Measurements from ENCODE around the gene STUM.

Gene STUM

DNA sequence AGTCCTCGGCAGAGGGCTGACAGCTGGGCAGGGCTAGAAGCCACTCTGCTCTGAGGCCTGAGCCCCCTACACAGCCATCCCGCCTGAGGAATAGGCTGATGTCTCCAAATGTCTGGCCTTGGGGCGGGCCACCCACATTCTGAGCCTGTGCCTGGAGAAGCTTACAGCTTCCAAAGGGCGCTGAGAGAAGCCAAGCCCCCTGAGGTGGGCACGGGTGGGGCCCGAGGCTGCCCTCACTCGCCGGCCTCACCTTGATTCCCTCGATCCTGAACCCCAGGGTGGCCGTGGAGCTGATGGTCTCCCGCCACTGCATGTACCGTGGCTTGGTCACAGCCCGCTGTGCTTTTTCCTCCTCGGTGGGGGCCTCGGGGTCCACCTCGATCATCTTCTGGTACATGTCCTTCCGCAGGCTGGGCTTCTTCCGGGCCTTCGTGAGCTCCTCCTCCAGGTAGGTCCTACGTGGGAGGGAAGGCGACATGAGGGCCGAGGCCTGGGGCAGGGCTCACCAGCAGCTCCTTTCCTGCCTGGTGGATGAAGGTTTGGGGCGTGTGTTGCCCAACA lies 93.2 kb downstream of the STUM start:
- ChIA-PET POLR2A (no interaction called here), CTCF (interaction anchor here (1.0 to 4.2 kb wide), 7 partner anchors 8 to 187 kb away, joined by 3 to 35 read pairs (median 4); no protein-coding TSS in a partner anchor)
- TF ChIP-seq, protein P1, sequence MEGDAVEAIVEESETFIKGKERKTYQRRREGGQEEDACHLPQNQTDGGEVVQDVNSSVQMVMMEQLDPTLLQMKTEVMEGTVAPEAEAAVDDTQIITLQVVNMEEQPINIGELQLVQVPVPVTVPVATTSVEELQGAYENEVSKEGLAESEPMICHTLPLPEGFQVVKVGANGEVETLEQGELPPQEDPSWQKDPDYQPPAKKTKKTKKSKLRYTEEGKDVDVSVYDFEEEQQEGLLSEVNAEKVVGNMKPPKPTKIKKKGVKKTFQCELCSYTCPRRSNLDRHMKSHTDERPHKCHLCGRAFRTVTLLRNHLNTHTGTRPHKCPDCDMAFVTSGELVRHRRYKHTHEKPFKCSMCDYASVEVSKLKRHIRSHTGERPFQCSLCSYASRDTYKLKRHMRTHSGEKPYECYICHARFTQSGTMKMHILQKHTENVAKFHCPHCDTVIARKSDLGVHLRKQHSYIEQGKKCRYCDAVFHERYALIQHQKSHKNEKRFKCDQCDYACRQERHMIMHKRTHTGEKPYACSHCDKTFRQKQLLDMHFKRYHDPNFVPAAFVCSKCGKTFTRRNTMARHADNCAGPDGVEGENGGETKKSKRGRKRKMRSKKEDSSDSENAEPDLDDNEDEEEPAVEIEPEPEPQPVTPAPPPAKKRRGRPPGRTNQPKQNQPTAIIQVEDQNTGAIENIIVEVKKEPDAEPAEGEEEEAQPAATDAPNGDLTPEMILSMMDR (IDR thresholded peaks at IDR 0.05; ENCODE audit: control extremely low read depth, extremely low read depth, low read depth, missing control alignments), result no peak
- DNase-seq (ENCODE audit: extremely low spot score), result no peak

DNA sequence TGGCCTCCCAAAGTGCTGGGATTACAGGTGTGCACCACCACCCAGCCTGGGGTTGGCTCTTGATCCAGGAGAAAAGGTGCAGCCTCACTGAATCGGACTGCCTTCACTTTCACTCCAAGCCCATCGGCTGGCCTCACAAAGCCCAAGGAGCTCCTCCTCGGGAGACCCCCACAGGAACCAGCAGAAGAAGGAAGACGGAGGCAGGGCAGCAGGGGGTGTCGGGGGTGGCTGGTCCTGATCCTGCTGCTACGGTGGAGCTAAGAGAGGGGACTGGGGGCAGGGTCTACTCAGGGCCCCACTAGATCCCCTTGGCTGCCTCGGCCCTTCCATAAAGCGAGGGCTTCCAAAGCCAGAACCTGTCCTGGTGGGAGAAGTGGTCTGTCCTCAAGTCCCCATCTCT lies 93.9 kb downstream of the STUM start:
- DNase-seq (ENCODE audit: extremely low spot score), result no peak
- ChIA-PET POLR2A (no interaction called here), CTCF (interaction anchor here (1.4 to 4.2 kb wide), 7 partner anchors 8 to 186 kb away, joined by 3 to 35 read pairs (median 5); no protein-coding TSS in a partner anchor)
- TF ChIP-seq, protein P1 (IDR thresholded peaks at IDR 0.05; ENCODE audit: control extremely low read depth, extremely low read depth, low read depth, missing control alignments), result no peak

DNA sequence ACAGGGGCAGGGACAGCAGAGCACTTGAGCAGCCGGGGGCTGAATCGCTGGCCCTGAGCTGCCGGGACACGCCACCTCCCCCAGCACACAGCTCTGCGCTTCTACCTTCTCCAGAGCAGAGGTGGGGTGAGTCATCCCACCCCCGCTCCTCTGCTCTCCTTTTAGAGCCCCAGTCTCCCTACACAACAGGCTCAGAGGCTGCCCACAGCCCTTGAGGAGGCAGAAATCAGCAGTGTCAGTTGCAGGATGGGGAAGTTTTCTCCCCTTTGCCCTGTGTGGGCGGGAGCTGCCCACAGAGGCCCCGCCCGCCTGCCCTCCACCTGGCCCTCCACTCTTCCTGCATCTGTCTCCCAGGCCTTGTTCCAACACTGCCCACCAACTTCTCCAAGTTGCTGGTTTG lies 94.6 kb downstream of the STUM start:
- ChIA-PET CTCF (interaction anchor here (1.0 to 4.2 kb wide), 8 partner anchors 9 to 186 kb away, joined by 3 to 35 read pairs (median 4); no protein-coding TSS in a partner anchor), POLR2A (no interaction called here)
- TF ChIP-seq, protein P1 (IDR thresholded peaks at IDR 0.05; ENCODE audit: control extremely low read depth, extremely low read depth, low read depth, missing control alignments), result no peak
- peak; percentile 87 for DNase-seq (ENCODE audit: extremely low spot score)

DNA sequence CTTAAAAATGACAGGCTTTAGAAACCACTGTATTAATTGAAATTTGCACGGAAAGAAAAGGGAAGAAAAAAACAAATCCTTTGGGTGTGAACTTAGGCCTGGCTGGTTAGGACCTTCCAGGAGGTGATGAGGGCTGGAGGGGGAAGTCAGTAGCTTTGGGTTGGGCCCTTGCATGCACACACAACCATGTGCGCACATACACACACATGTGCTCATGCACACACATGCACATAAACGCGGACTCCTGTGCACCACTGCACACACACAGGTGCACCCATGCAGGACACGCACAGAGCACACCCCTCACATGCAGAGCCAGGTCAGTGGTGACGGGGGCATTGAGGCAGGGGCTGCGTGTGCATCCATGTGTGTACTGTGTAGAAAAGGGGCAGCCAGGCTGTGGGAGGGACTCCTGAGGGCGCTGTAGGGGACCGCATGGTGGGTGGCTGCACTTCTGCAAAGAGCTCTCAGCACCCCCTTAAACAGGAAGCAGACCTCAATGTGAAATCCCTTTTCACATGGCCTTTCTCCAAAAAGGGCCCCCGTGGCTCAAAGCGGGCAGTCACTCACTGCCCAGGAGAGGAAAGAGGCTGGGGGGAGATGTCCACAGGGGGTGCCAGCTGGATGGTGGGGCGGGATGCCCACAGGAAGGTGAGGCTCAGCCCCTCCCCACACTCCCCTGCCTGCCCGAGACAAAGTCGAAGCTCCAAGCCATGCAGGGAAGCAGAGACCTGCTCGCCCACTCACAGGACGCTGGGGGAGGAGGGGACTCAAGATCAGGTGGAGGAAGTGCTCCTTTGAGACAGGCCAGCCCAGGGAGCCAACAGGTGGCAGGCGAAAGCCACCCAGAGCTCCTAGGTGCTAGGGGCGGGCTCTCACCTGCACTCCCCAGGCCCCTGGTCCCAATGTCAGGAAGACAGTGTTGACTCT lies 95.3 kb downstream of the STUM start:
- TF ChIP-seq, protein P1 (IDR thresholded peaks at IDR 0.05; ENCODE audit: control extremely low read depth, extremely low read depth, low read depth, missing control alignments), result peak; percentile 41
- ChIA-PET CTCF (interaction anchor here (1.0 to 4.2 kb wide), 10 partner anchors 10 to 186 kb away, joined by 3 to 35 read pairs (median 4); no protein-coding TSS in a partner anchor), POLR2A (no interaction called here)
- DNase-seq (ENCODE audit: extremely low spot score), result peak; percentile 82

DNA sequence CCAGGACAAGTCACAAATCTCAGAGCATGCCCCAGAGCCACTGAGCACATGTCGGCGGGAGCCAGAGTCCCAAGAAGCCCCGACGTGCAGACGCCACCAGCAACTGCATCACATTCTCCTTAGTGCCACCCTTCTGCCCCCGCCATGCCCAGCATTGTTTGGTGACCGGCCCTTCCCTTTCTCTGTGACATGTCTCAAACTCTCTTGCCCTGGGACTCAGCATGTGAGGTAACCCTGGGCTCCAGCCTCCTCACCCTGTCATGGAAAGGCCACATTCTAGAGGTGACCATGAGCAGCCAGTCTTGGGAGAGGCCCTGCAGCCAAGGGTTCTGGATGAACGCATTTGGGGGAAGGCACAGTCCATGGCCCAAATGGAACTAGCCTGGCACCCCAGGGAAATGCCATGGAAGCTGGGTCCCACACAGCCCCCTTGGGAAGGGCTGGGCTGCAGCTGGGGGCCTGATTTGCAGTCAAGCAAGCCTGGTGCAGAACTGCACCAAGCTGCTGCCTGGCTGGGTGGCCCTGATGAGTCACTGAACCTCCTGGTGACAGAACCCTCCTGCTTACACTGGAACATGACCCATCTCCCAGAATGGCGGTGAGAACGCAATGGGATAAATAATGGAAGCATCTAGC lies 96.1 kb downstream of the STUM start:
- TF ChIP-seq, protein P1 (IDR thresholded peaks at IDR 0.05; ENCODE audit: control extremely low read depth, extremely low read depth, low read depth, missing control alignments), result no peak
- CTCF ChIA-PET, result interaction anchor here (1.0 to 4.2 kb wide), 8 partner anchors 9 to 185 kb away, joined by 3 to 35 read pairs (median 6); no protein-coding TSS in a partner anchor
- DNase-seq (ENCODE audit: extremely low spot score), result no peak
- POLR2A ChIA-PET, result no interaction called here

Data from GM10248 (cell line).